AG09309 (cell line): Measurements from ENCODE around the gene PRKAG2.
A peak's percentile ranks its signal among the peaks of the same experiment; 100 is the strongest.

Experiments
- DNase-seq: peaks from one replicate; pipeline ENCODE4 v3.0.0-alpha.2; 2010; ENCODE audit warnings: low read depth
- H3K4me3 ChIP-seq: 2 replicates; pipeline ENCODE4 v1.5.1; 2011; ENCODE audit warnings: mild to moderate bottlenecking, low read depth, low read length, moderate library complexity; ENCODE audit not compliant: control insufficient read depth
- TF ChIP-seq, protein P1 (sequence below): IDR thresholded peaks from 2 replicates; pipeline ENCODE4 v1.5.1; 2011; ENCODE audit warnings: mild to moderate bottlenecking, low read depth, low read length, inconsistent platforms; ENCODE audit not compliant: insufficient read depth, control insufficient read depth; ENCODE audit errors: missing control alignments

The PRKAG2 gene

GRCh38 chr7:151706277-151707104 is 170.4 kb downstream of the PRKAG2 start:
- TF ChIP-seq, protein P1, sequence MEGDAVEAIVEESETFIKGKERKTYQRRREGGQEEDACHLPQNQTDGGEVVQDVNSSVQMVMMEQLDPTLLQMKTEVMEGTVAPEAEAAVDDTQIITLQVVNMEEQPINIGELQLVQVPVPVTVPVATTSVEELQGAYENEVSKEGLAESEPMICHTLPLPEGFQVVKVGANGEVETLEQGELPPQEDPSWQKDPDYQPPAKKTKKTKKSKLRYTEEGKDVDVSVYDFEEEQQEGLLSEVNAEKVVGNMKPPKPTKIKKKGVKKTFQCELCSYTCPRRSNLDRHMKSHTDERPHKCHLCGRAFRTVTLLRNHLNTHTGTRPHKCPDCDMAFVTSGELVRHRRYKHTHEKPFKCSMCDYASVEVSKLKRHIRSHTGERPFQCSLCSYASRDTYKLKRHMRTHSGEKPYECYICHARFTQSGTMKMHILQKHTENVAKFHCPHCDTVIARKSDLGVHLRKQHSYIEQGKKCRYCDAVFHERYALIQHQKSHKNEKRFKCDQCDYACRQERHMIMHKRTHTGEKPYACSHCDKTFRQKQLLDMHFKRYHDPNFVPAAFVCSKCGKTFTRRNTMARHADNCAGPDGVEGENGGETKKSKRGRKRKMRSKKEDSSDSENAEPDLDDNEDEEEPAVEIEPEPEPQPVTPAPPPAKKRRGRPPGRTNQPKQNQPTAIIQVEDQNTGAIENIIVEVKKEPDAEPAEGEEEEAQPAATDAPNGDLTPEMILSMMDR, result no peak
- H3K4me3 ChIP-seq, result no peak overlapping the region
- DNase-seq, result no peak

DNA sequence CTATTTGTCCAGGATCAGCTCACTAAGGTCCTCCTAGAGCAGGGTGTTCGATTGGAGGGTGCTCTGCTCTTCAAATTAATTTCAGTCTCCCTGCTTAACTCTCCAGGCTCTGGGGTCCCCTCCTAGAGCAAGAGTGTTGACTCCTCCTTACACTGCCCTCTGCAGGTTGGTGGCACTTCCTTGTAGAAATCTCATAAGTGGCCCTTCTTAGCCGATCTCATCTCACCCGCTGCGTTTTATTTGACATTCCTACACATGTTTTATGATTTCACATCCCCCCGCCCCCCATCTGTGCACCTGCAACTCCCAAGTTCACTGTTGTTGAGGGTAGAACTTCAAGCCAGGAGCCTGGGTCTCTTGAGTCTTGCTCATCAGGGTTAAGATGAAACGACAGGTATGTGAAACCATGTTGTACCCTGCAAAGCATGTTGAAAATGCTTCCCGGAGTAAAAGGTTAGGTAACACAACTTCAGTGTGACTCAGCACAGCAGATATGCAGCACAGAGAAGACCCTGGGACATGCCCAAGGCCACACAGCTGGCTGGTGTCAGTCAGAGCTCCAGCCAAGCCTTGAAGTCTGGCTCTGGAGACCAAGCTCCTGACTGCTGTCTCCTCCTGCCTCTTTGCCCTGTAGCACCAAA is 171.2 kb downstream of the PRKAG2 start:
- DNase-seq, result no peak
- TF ChIP-seq, protein P1, result peak; percentile 62
- no peak overlapping the region for H3K4me3 ChIP-seq

DNA sequence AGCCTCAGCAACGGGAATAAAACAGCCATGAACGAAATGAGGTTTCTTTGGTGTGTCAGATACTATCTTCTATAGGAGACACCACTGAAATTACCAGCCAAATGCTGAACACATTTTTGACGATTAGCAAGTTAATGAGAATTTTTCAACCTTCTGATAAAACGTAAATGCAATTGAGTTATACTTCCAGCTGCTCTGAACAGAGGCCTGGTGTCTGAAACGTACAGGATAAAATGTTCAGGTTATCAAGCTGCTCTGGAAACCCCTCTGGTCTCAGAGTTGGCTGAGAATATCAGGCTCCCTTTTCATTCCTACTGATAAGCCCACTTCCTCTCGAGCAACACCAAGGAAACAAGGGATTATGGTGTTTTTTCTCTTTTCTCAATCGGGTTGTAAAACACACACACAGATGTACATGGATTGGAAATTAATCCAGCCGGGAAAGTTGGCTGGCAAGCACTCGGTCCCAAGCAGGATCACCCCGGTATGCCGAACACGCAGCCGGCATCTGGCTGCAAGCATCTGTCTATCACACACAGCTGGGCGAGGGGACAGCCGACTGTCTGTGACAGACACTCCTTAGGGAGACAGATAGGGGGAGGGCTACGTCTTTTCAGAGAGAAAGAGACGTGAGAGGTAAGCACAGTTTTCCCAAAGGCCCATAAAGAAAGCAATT is 171.8 kb downstream of the PRKAG2 start:
- no peak overlapping the region for H3K4me3 ChIP-seq

DNA sequence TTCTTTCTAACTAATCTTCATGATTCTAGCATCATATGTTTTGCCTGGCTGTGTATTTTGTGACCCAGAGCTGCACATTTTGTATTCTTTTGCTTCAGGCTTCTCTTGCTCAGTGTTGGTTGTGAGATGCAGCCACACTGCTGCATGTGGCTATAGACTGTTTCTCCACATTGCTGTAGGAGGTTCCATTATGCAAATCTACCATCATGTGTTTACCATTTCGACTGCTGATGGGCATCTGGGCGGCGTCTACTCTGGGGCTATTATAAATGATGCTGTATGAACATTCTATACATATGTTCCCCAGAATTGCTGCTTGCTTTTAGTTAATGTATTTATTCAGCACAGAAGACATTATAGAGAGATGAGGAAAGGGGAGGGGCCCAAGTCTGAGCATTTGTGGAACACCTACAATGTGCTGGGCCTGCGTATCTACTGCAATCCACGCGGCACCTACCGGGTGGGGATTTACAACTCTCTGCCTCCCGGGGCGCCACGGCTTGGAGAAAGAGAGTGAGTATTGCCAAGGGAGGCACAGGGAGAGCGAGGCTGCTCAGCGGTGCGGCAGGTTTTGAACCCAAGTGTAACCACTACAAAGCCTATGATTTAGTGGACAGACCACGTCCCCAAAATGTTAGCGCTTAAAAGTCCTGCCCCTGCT is 172.5 kb downstream of the PRKAG2 start:
- TF ChIP-seq, protein P1, result no peak
- no peak for DNase-seq
- no peak overlapping the region for H3K4me3 ChIP-seq

More for the DNA sequence above, 171.8 kb downstream of the PRKAG2 start:
- TF ChIP-seq, protein P1, result no peak
- DNase-seq, result no peak

GRCh38 chr7:151702961-151703360 is 174.0 kb downstream of the PRKAG2 start:
- DNase-seq, result no peak
- H3K4me3 ChIP-seq, result no peak overlapping the region
- TF ChIP-seq, protein P1, result no peak

GRCh38 chr7:151700586-151701165 is 176.2 kb downstream of the PRKAG2 start:
- H3K4me3 ChIP-seq, result no peak overlapping the region
- DNase-seq, result no peak
- TF ChIP-seq, protein P1, result no peak
